Thyroid gland (tissue), 4 donors: ENCODE data around the gene UNC13C. TPM values are rescaled to one million over a fixed set of nuclear protein-coding genes. Genes with fewer than 3 reads are reported as not detected.

Source experiments
- DNase-seq, 2 donors: peaks; one replicate each; pipeline ENCODE4 v3.0.0-alpha.2; 2019
- H3K27ac ChIP-seq, 3 donors: fragments of 200-600 bp; sonication (generic); 1 replicate in 2 of 3; 2 replicates in 1 of 3; pipeline ENCODE4 v1.5.1; 2016 to 2019; ENCODE audit warnings: mild to moderate bottlenecking in 1 of 3, moderate library complexity in 1 of 3
- H3K27me3 ChIP-seq: fragments of 200-600 bp; sonication (generic); one replicate; pipeline ENCODE4 v1.5.1; 2019
- H3K36me3 ChIP-seq, 2 donors: fragments of 200-600 bp; sonication (generic); one replicate each; pipeline ENCODE4 v1.5.1; 2016 to 2019
- H3K4me1 ChIP-seq, 2 donors: fragments of 200-600 bp; sonication (generic); one replicate each; pipeline ENCODE4 v1.5.1; 2017 to 2019
- H3K4me3 ChIP-seq, 3 donors: fragments of 200-600 bp; sonication (generic); replicated peaks in 1 of 3; 1 replicate in 2 of 3; 2 replicates in 1 of 3; pipeline ENCODE4 v1.5.1; 2016; ENCODE audit warnings: mild to moderate bottlenecking in 1 of 3
- H3K9me3 ChIP-seq: fragments of 200-600 bp; sonication (generic); one replicate; pipeline ENCODE4 v1.5.1; 2017
- POLR2A ChIP-seq, 2 donors: fragments of 450-650 bp; IDR thresholded peaks; one replicate each; pipeline ENCODE4 v1.6.1; 2017; ENCODE audit warnings: antibody characterized with exemption in 2 of 2, mild to moderate bottlenecking in 2 of 2, moderate library complexity in 1 of 2
- WGBS, 2 donors: methylation state at CpG; one replicate each; pipeline ENCODE4 v1.1.5; 2017; 5-methylcytosine and 5-hydroxymethylcytosine counted together
- intact Hi-C: fragments of 100-400 bp; cut with DNase I; formaldehyde crosslinking; loops from one replicate; pipeline ENCODE4 v1.15.1; 2023
- total RNA-seq, 4 donors: library from RNA; depleted of rRNA; stranded (reverse); fragments of >200 nt; gene quantifications; one replicate each; pipeline ENCODE4 v1.2.3, GENCODE V29; 2016
- TF ChIP-seq, protein P1 (sequence below), 6 experiments: fragments of 200-600 bp in 3 of 6; fragments of 450-650 bp in 3 of 6; sonication (generic) in 3 of 6; IDR thresholded peaks; one replicate each; pipeline ENCODE4 v1.5.1; 2016 to 2019; ENCODE audit warnings: antibody characterized with exemption in 6 of 6, mild to moderate bottlenecking in 2 of 6, inconsistent platforms in 1 of 6, moderate library complexity in 1 of 6

Gene UNC13C
- total RNA-seq, 4 donors from 2014 or later, result 1.1 to 10.6 (median 7.5) TPM

GRCh38 chr15:54644796-54645195, 666.6 kb downstream of the UNC13C start:
- no peaks in the 10 kb centered on the region for H3K36me3 ChIP-seq
- intact Hi-C loops, result no loop called here
- no peaks in the 10 kb centered on the region for H3K27me3 ChIP-seq
- TF ChIP-seq, protein P1, sequence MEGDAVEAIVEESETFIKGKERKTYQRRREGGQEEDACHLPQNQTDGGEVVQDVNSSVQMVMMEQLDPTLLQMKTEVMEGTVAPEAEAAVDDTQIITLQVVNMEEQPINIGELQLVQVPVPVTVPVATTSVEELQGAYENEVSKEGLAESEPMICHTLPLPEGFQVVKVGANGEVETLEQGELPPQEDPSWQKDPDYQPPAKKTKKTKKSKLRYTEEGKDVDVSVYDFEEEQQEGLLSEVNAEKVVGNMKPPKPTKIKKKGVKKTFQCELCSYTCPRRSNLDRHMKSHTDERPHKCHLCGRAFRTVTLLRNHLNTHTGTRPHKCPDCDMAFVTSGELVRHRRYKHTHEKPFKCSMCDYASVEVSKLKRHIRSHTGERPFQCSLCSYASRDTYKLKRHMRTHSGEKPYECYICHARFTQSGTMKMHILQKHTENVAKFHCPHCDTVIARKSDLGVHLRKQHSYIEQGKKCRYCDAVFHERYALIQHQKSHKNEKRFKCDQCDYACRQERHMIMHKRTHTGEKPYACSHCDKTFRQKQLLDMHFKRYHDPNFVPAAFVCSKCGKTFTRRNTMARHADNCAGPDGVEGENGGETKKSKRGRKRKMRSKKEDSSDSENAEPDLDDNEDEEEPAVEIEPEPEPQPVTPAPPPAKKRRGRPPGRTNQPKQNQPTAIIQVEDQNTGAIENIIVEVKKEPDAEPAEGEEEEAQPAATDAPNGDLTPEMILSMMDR (IDR thresholded peaks at IDR 0.05), result no peak
- TF ChIP-seq POLR2A (IDR thresholded peaks at IDR 0.05), result no peak
- no peak for DNase-seq
- no peaks in the 10 kb centered on the region for H3K4me1 ChIP-seq
- H3K27ac ChIP-seq, result no peak overlapping the region
- no peak overlapping the region for H3K4me3 ChIP-seq
- H3K9me3 ChIP-seq, result no peaks in the 10 kb centered on the region
- 85 to 87% methylated on average over 2 of the region's 2 CpGs for WGBS, 2 donors

- TF ChIP-seq POLR2A (IDR thresholded peaks at IDR 0.05), result no peak
- TF ChIP-seq, protein P1 (IDR thresholded peaks at IDR 0.05), result no peak
Measured at GRCh38 chr15:54659646-54660045, 681.4 kb downstream of the UNC13C start.

DNA sequence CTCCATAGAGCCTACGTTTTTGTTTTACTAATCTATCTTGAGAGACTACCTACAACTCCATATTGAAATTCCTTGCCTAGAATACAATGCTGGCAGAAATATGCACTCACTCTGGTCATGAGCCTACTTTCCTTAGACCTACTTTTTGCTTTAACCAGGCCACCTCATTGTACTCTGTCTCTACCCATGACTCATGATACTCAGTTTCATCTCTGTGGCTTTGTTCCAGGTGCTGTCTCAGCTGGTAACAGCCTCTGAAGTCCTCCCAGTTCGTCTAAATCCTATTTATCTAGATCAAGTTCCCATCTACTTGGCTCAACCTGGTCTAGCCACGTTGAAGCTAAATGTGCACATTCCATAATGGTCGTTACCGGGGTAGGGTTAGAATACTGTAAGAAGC, 682.1 kb downstream of the UNC13C start:
- DNase-seq, result no peak
- WGBS, 2 donors, result 77 to 79% methylated on average over 5 of the region's 5 CpGs
- Histone ChIP-seq H3K4me1 (no peaks in the 10 kb centered on the region), H3K27me3 (no peaks in the 10 kb centered on the region), H3K9me3 (no peaks in the 10 kb centered on the region), H3K4me3 (no peak overlapping the region), H3K36me3 (no peaks in the 10 kb centered on the region), H3K27ac (no peak overlapping the region)
- intact Hi-C loops, result no loop called here
- TF ChIP-seq, protein P1 (IDR thresholded peaks at IDR 0.05), result no peak
- no peak for TF ChIP-seq POLR2A (IDR thresholded peaks at IDR 0.05)

More at GRCh38 chr15:54659646-54660045, 681.4 kb downstream of the UNC13C start:
- Histone ChIP-seq H3K9me3 (no peaks in the 10 kb centered on the region), H3K36me3 (no peaks in the 10 kb centered on the region), H3K27ac (no peak overlapping the region), H3K27me3 (no peaks in the 10 kb centered on the region), H3K4me1 (no peaks in the 10 kb centered on the region), H3K4me3 (no peak overlapping the region)
- intact Hi-C loops, result no loop called here
- DNase-seq, result no peak
- 72 to 77% methylated on average over 2 of the region's 2 CpGs for WGBS, 2 donors

DNA sequence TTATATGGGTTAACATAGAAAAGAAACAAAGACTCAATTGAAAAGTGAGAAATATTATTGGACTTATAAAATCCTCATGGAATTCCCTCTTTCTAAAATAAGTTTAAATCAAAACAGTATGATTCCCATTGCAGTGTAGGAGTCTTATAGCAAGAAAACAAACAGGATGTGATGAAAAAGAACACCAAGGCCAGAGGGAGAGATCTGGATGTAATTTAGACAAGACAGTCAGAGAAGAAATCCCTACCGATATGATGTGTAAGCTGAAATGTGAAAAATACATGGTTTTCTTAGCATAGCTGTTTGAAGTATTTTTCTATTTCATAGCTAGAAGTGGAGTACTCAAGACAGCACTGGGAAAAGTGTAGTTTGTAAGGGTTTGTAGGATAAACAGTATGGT, 697.0 kb downstream of the UNC13C start:
- intact Hi-C loops, result no loop called here
- no peak for DNase-seq
- no peaks in the 10 kb centered on the region for H3K4me1 ChIP-seq
- H3K27me3 ChIP-seq, result no peaks in the 10 kb centered on the region
- TF ChIP-seq POLR2A (IDR thresholded peaks at IDR 0.05), result no peak
- TF ChIP-seq, protein P1 (IDR thresholded peaks at IDR 0.05), result no peak
- H3K36me3 ChIP-seq, result no peaks in the 10 kb centered on the region
- no peak overlapping the region for H3K27ac ChIP-seq
- 69 to 76% methylated on average over 1 of the region's 1 CpG for WGBS, 2 donors
- H3K9me3 ChIP-seq, result no peaks in the 10 kb centered on the region
- H3K4me3 ChIP-seq, result no peak overlapping the region

DNA sequence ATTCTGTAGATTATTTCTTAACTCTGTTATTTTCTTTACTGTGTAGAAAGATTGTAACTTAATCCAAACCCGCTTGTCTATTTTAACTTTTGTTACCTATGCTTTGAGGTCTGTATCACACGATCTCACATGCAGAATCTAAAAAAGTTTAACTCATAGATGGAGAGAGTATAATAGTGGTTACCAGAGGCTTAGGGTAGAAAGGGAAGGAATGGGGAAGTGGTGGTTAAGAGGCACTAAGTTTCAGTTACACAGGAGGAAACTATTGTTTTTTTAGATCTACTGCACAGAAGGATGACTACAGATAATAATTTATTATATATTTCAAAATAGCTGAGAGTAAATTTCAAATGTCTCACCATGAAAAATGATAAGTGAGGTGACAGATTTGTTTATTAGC, 703.3 kb downstream of the UNC13C start:
- H3K4me3 ChIP-seq, result no peak overlapping the region

More for the DNA sequence above, 703.3 kb downstream of the UNC13C start:
- WGBS, 2 donors, result 72 to 79% methylated on average over 2 of the region's 2 CpGs
- DNase-seq, result no peak
- no peak overlapping the region for H3K27ac ChIP-seq
- TF ChIP-seq POLR2A (IDR thresholded peaks at IDR 0.05), result no peak
- TF ChIP-seq, protein P1 (IDR thresholded peaks at IDR 0.05), result no peak
- no peaks in the 10 kb centered on the region for H3K9me3 ChIP-seq
- H3K27me3 ChIP-seq, result no peaks in the 10 kb centered on the region
- H3K36me3 ChIP-seq, result no peaks in the 10 kb centered on the region
- intact Hi-C loops, result no loop called here
- H3K4me1 ChIP-seq, result no peaks in the 10 kb centered on the region

Other genes with a start within 250 kb of the UNC13C start
- 100 to 1,000 TPM in 2 of 4 donors, 10 to 100 TPM in 2; 87.7 to 110 (median 98.6) TPM for gene WDR72, start 218.8 kb upstream of the UNC13C start, total RNA-seq